GM13977 (cell line): ENCODE data around the gene BRD3.

Source experiments
- DNase-seq: peaks from one replicate; pipeline ENCODE4 v3.0.0; 2012; ENCODE audit warnings: low spot score
- CTCF ChIP-seq: IDR thresholded peaks from 2 replicates; pipeline ENCODE4 v1.5.1; 2012; ENCODE audit warnings: mild to moderate bottlenecking, control low read depth; ENCODE audit not compliant: insufficient read depth; ENCODE audit errors: extremely low read depth, missing control alignments
- in situ Hi-C: fragments of 300-500 bp; cut with MboI; formaldehyde crosslinking; loops from one replicate; pipeline ENCODE4 v1.12.0; 2022; ENCODE audit warnings: low sequenced_read_pairs, low pct_unique_long_range_greater_than_20kb, mixed read lengths, inconsistent platforms; ENCODE audit not compliant: unreplicated experiment

BRD3 gene

GRCh38 chr9:134031783-134032182, 36.0 kb downstream of the BRD3 start:
- TF ChIP-seq CTCF: no peak
- no peak for DNase-seq
- in situ Hi-C loops: no loop called here

GRCh38 chr9:134030821-134031470, 36.9 kb downstream of the BRD3 start:
- in situ Hi-C loops: no loop called here
- no peak for DNase-seq
- TF ChIP-seq CTCF: no peak

- in situ Hi-C loops: no loop called here
- TF ChIP-seq CTCF: no peak
- no peak for DNase-seq
Measured at GRCh38 chr9:134029248-134030226, 38.3 kb downstream of the BRD3 start.

- in situ Hi-C loops: no loop called here
- no peak for TF ChIP-seq CTCF
Measured at GRCh38 chr9:134028575-134029247, 39.1 kb downstream of the BRD3 start.

GRCh38 chr9:134028076-134028475, 39.8 kb downstream of the BRD3 start:
- no peak for DNase-seq
- in situ Hi-C loops: no loop called here
- no peak for TF ChIP-seq CTCF

More at GRCh38 chr9:134028575-134029247, 39.1 kb downstream of the BRD3 start:
- no peak for DNase-seq

GRCh38 chr9:134027561-134027960, 40.3 kb downstream of the BRD3 start:
- no peak for TF ChIP-seq CTCF
- DNase-seq: no peak
- in situ Hi-C loops: no loop called here
